H1 (cell line): ENCODE data around the gene GLG1. TPM values are rescaled to one million over a fixed set of nuclear protein-coding genes. Genes with fewer than 3 reads are reported as not detected.

Source experiments
- CTCF ChIA-PET: fragments of 300-600 bp; sonication (Branson Sonifier 250); formaldehyde crosslinking; loops from one replicate; lab custom pipeline; 2021; ENCODE audit not compliant: partially characterized antibody; lab: Charles Lee
- POLR2A ChIA-PET: fragments of 300-600 bp; sonication (Branson Sonifier 250); formaldehyde crosslinking; loops from one replicate; lab custom pipeline; 2021; ENCODE audit warnings: inconsistent platforms; ENCODE audit not compliant: partially characterized antibody; lab: Charles Lee
- DNase-seq, 2 experiments: peaks; one replicate each; pipeline versions ENCODE4 v3.0.0 to v3.0.0-alpha.2; 2010 to 2022; ENCODE audit warnings: low spot score in 2 of 2, low read depth in 1 of 2, mixed read lengths in 1 of 2
- FAIRE-seq: peaks from 2 replicates; lab custom pipeline; 2011; peaks lifted over from hg19 to GRCh38; lab: Jason Lieb, UNC
- H2AFZ ChIP-seq: 2 replicates; pipeline ENCODE4 v1.8.1; 2012; ENCODE audit warnings: low read length, inconsistent platforms
- H2AK5ac ChIP-seq: 2 replicates; pipeline ENCODE4 v1.6.1; 2013; ENCODE audit warnings: low read depth, low read length
- H2BK120ac ChIP-seq: replicated peaks from 2 replicates; pipeline ENCODE3; 2013; ENCODE audit warnings: low read depth, low read length, inconsistent platforms
- H2BK12ac ChIP-seq: 2 replicates; pipeline ENCODE4 v1.6.1; 2013; ENCODE audit warnings: low read depth, low read length
- H2BK15ac ChIP-seq: 2 replicates; pipeline ENCODE4 v1.6.1; 2013; ENCODE audit warnings: low read length
- H2BK20ac ChIP-seq: 2 replicates; pipeline ENCODE4 v1.6.1; 2013; ENCODE audit warnings: low read length
- H2BK5ac ChIP-seq: 2 replicates; pipeline ENCODE4 v1.6.1; 2013; ENCODE audit warnings: low read depth, low read length
- H3K14ac ChIP-seq: 2 replicates; pipeline ENCODE4 v1.6.1; 2013; ENCODE audit warnings: inconsistent platforms; ENCODE audit not compliant: insufficient read length
- H3K18ac ChIP-seq: 2 replicates; pipeline ENCODE4 v1.6.1; 2013; ENCODE audit warnings: low read length; ENCODE audit errors: extremely low read depth
- H3K23ac ChIP-seq: 2 replicates; pipeline ENCODE4 v1.6.1; 2013; ENCODE audit warnings: inconsistent platforms; ENCODE audit not compliant: insufficient read length
- H3K23me2 ChIP-seq: 2 replicates; pipeline ENCODE4 v1.6.1; 2013; ENCODE audit warnings: low read depth, low read length
- H3K27ac ChIP-seq: 2 replicates; pipeline ENCODE4 v1.6.1; 2011; ENCODE audit warnings: low read depth, low read length, inconsistent platforms
- H3K27me3 ChIP-seq, 4 experiments: replicated peaks in 1 of 4; 1 replicate in 1 of 4; 2 replicates in 3 of 4; pipeline versions ENCODE4 v1.6.1 to v1.8.1; 2011 to 2013; ENCODE audit warnings: low read length in 3 of 4, mild to moderate bottlenecking in 3 of 4, inconsistent platforms in 2 of 4, mixed read lengths in 2 of 4, moderate library complexity in 1 of 4; ENCODE audit not compliant: control insufficient read depth in 3 of 4, insufficient read depth in 3 of 4; ENCODE audit errors: extremely low read depth in 1 of 4
- H3K36me3 ChIP-seq, 4 experiments: 2 replicates each; pipeline versions ENCODE4 v1.6.1 to v1.8.1; 2011 to 2013; ENCODE audit warnings: mild to moderate bottlenecking in 4 of 4, low read length in 3 of 4, moderate library complexity in 2 of 4, control low read depth in 1 of 4, inconsistent platforms in 1 of 4; ENCODE audit not compliant: insufficient read depth in 4 of 4, control insufficient read depth in 2 of 4
- H3K4ac ChIP-seq: replicated peaks from 2 replicates; pipeline ENCODE3; 2013; ENCODE audit warnings: low read length, low read depth, mixed read lengths, inconsistent platforms; ENCODE audit not compliant: insufficient read length
- H3K4me1 ChIP-seq, 4 experiments: replicated peaks in 1 of 4; 1 replicate in 1 of 4; 2 replicates in 3 of 4; pipeline versions ENCODE4 v1.6.1 to v1.8.1; 2011 to 2013; ENCODE audit warnings: low read length in 3 of 4, inconsistent platforms in 2 of 4, mixed read lengths in 1 of 4; ENCODE audit not compliant: insufficient read depth in 4 of 4, control insufficient read depth in 3 of 4
- H3K4me2 ChIP-seq, 2 experiments: 2 replicates each; pipeline versions ENCODE4 v1.6.1 to v1.8.1; 2011 to 2013; ENCODE audit warnings: low read depth in 2 of 2, low read length in 2 of 2, control low read depth in 1 of 2, inconsistent platforms in 1 of 2, mild to moderate bottlenecking in 1 of 2; ENCODE audit not compliant: insufficient read depth in 1 of 2
- H3K4me3 ChIP-seq, 4 experiments: fragments of 200-600, 300-600 bp in 1 of 4; sonication (generic), shearing (Covaris generic), sonication (Bioruptor Twin) in 1 of 4; 2 replicates each; pipeline versions ENCODE4 v1.5.1 to v1.8.1; 2011 to 2016; ENCODE audit warnings: low read length in 4 of 4, low read depth in 3 of 4, control low read depth in 2 of 4, inconsistent platforms in 2 of 4, mild to moderate bottlenecking in 2 of 4, mixed read lengths in 1 of 4, moderate library complexity in 1 of 4; ENCODE audit not compliant: insufficient read depth in 2 of 4; ENCODE audit errors: extremely low read depth in 1 of 4
- H3K56ac ChIP-seq: replicated peaks from 2 replicates; pipeline ENCODE3; 2013; ENCODE audit warnings: low read depth, mild to moderate bottlenecking, mixed read lengths, low read length, inconsistent platforms; ENCODE audit not compliant: insufficient read length
- H3K79me1 ChIP-seq: 2 replicates; pipeline ENCODE4 v1.6.1; 2013; ENCODE audit warnings: low read depth, low read length, control low read depth
- H3K79me2 ChIP-seq, 2 experiments: 2 replicates each; pipeline versions ENCODE4 v1.6.1 to v1.8.1; 2012 to 2013; ENCODE audit warnings: low read length in 2 of 2, mild to moderate bottlenecking in 2 of 2, inconsistent platforms in 1 of 2; ENCODE audit not compliant: insufficient read depth in 2 of 2, control insufficient read depth in 1 of 2
- H3K9ac ChIP-seq, 4 experiments: replicated peaks in 1 of 4; 1 replicate in 1 of 4; 2 replicates in 3 of 4; pipeline versions ENCODE4 v1.6.1 to v1.8.1; 2011 to 2013; ENCODE audit warnings: low read depth in 3 of 4, low read length in 3 of 4, control low read depth in 2 of 4, mild to moderate bottlenecking in 2 of 4, moderate library complexity in 2 of 4, inconsistent platforms in 1 of 4; ENCODE audit errors: extremely low read depth in 1 of 4
- H3K9me3 ChIP-seq, 2 experiments: 2 replicates each; pipeline versions ENCODE4 v1.6.1 to v1.8.1; 2012 to 2013; ENCODE audit warnings: mild to moderate bottlenecking in 2 of 2, moderate library complexity in 2 of 2, control low read depth in 1 of 2, inconsistent platforms in 1 of 2, low read depth in 1 of 2, low read length in 1 of 2, mixed read lengths in 1 of 2; ENCODE audit not compliant: insufficient read depth in 2 of 2
- H4K20me1 ChIP-seq, 2 experiments: replicated peaks in 1 of 2; 2 replicates each; pipeline versions ENCODE3 to v1.8.1; 2011 to 2013; ENCODE audit warnings: inconsistent platforms in 2 of 2, low read length in 2 of 2, mild to moderate bottlenecking in 1 of 2; ENCODE audit not compliant: insufficient read depth in 2 of 2, control insufficient read depth in 1 of 2
- H4K5ac ChIP-seq: 2 replicates; pipeline ENCODE4 v1.6.1; 2013; ENCODE audit warnings: low read length, low read depth, mixed read lengths, inconsistent platforms; ENCODE audit not compliant: insufficient read length
- H4K8ac ChIP-seq: 2 replicates; pipeline ENCODE4 v1.8.0; 2013; ENCODE audit warnings: mild to moderate bottlenecking, moderate library complexity, low read length, inconsistent platforms; ENCODE audit not compliant: insufficient read depth; ENCODE audit errors: extremely low read depth
- H4K91ac ChIP-seq: replicated peaks from 2 replicates; pipeline ENCODE3; 2013; ENCODE audit warnings: low read length, mixed read lengths, inconsistent platforms; ENCODE audit not compliant: insufficient read length
- ATF3 ChIP-seq: IDR thresholded peaks from 2 replicates; pipeline ENCODE4 v1.6.1; 2011; ENCODE audit warnings: low read depth, mild to moderate bottlenecking, low read length; ENCODE audit not compliant: insufficient read depth
- POLR2AphosphoS5 ChIP-seq: IDR thresholded peaks from 2 replicates; pipeline ENCODE4 v1.6.1; 2011; ENCODE audit warnings: low read depth, low read length
- WGBS, 2 experiments: shearing (Covaris generic) in 1 of 2; methylation state at CpG; one replicate each; pipeline versions ENCODE4 v1.1.6 to v1.1.7; 2013 to 2015; ENCODE audit warnings: low lambda C conversion rate in 2 of 2, mixed read lengths in 2 of 2, inconsistent platforms in 1 of 2, low coverage in 1 of 2, missing lambda C conversion rate in 1 of 2; ENCODE audit not compliant: insufficient replicate concordance in 2 of 2, insufficient coverage in 1 of 2, insufficient read length in 1 of 2; ENCODE audit errors: extremely low coverage in 1 of 2, missing lambda C conversion rate in 1 of 2; 5-methylcytosine and 5-hydroxymethylcytosine counted together
- polyA plus RNA-seq, 7 experiments: library from polyadenylated mRNA; depleted of rRNA in 3 of 7; stranded (reverse) in 5 of 7; unstranded in 2 of 7; fragments of >200 nt in 5 of 7; fragments of 200-250 nt in 2 of 7; gene quantifications; 1 replicate in 5 of 7; 2 replicates in 1 of 7; 4 replicates in 1 of 7; pipeline versions ENCODE4 v1.2.1 to v1.2.3, GENCODE V29; 2011 to 2013; ENCODE audit warnings: missing spikeins in 2 of 7, mixed read lengths in 2 of 7
- total RNA-seq: library from RNA; stranded (reverse); fragmentation: NEBNext Ultra II Directional; extraction: Animal tissue kit (Norgen Biotek cat#: 25700); gene quantifications from 2 replicates; pipeline ENCODE4 v1.2.1, GENCODE V29; 2021

Gene GLG1
- total and polyA plus RNA-seq, 2 of the 8 experiments (the other 6 are each of a cell fraction or from before 2014, with no cell fraction given), result 53.4 to 139 TPM

- Histone ChIP-seq H3K4me3 (peak overlapping the region in 3 of 4 experiments; percentile 71 to 91 (median 87); a peak in 4 of 8 replicates), H3K27ac (no peak overlapping the region)
- CTCF ChIA-PET, result interaction anchor here (1.2 to 1.8 kb wide), 4 partner anchors 14 to 255 kb away, joined by 3 to 8 read pairs (median 6); no protein-coding TSS in a partner anchor
These were observed 1.0 kb upstream of the GLG1 start for GRCh38 chr16:74607962-74608356.

More at GRCh38 chr16:74607962-74608356, 1.0 kb upstream of the GLG1 start:
- Histone ChIP-seq H3K79me2 (peaks cover 22 to 35% of the 10 kb centered on the region in 2 experiments), H3K36me3 (no peaks in the 10 kb centered on the region), H3K23ac (no peak overlapping the region), H3K56ac (no peak overlapping the region), H3K9me3 (no peaks in the 10 kb centered on the region), H3K18ac (peak overlapping the region; percentile 55; the same call in 1 of the 2 replicates), H2BK12ac (peak overlapping the region; percentile 33; the same call in 1 of the 2 replicates), H3K4me2 (peak overlapping the region; percentile 84 to 87), H3K9ac (peak overlapping the region in 3 of 4 experiments; percentile 4 to 37 (median 28); a peak in 3 of 7 replicates), H3K27me3 (no peaks in the 10 kb centered on the region), H4K20me1 (peaks cover 0 to 5% of the 10 kb centered on the region in 2 experiments), H2BK15ac (peak overlapping the region; percentile 22; the same call in 1 of the 2 replicates), H3K4ac (peak overlapping the region; percentile 6), H3K79me1 (no peaks in the 10 kb centered on the region; the same call in 1 of the 2 replicates), H3K4me1 (peaks cover 2 to 7% (median 6%) of the 10 kb centered on the region in 4 experiments; a peak in 5 of 7 replicates), H4K8ac (no peak overlapping the region; the same call in 1 of the 2 replicates), H4K5ac (peak overlapping the region; percentile 11), H2AFZ (peak overlapping the region; percentile 54; the same call in 1 of the 2 replicates), H2AK5ac (no peak overlapping the region), H4K91ac (peak overlapping the region; percentile 49), H2BK120ac (peak overlapping the region; percentile 62), H2BK5ac (peak overlapping the region; percentile 8), H3K14ac (no peak overlapping the region), H3K23me2 (peaks cover 4% of the 10 kb centered on the region), H2BK20ac (0 out of 2 replicates have a peak overlapping the region, but pooled peaks have one; percentile 84)
- TF ChIP-seq ATF3, result no peak
- TF ChIP-seq POLR2AphosphoS5, result 0 out of 2 replicates have a peak, but pooled peaks have one; percentile 64
- 42% methylated on average over 6 of the region's 6 CpGs; no CpG with 5 or more reads in 1 of the 2 experiments for WGBS, 2 experiments
- POLR2A ChIA-PET, result interaction anchor here (0.6 to 4.6 kb wide), 9 partner anchors 9 to 259 kb away, joined by 3 to 27 read pairs (median 4); partner anchors contain the start of gene RFWD3
- peak in 1 of 2 experiments; percentile 51 for DNase-seq
- FAIRE-seq, result no peak
